ENCODE data around the gene GFOD1. TPM values are rescaled to one million over a fixed set of nuclear protein-coding genes. Genes with fewer than 3 reads are reported as not detected.
"Not testable (repeated sequence)": the region's sequence is repeated elsewhere in the genome, so short reads cannot be mapped to it uniquely, and the experiment has no call there.

GFOD1 gene
- total RNA-seq, 2 experiments from 2014 or later, result 22.6 to 35.0 TPM

- H3K79me2 ChIP-seq (ENCODE audit: insufficient read depth, low read depth, low read length), result peaks cover 72% of the 10 kb centered on the region
- CTCF ChIA-PET (ENCODE audit: unreplicated experiment), result interaction anchor here (0.7 kb wide), 1 partner anchor 24 kb away, joined by 6 read pairs; no protein-coding TSS in a partner anchor
- H3K9me2 ChIP-seq (ENCODE audit: insufficient read depth, low read length), result no peaks in the 10 kb centered on the region
- no peak for DNase-seq (ENCODE audit: low spot score)
- H3K4me2 ChIP-seq (ENCODE audit: low read length), result peak overlapping the region; percentile 68
- POLR2A ChIA-PET, result interaction anchor here (0.6 to 1.6 kb wide), 9 partner anchors 9 to 349 kb away, joined by 3 to 14 read pairs (median 4); partner anchors contain the start of genes GFOD1 and SIRT5
- no TSS peak for BruUV-seq (replicated peaks)
- peaks cover 97% of the 10 kb centered on the region for H3K4me1 ChIP-seq (ENCODE audit: insufficient read depth, low read length, poor library complexity, severe bottlenecking)
- intact Hi-C loops (cut with micrococcal nuclease; ENCODE audit: unreplicated experiment), result loop anchor here (5.0 kb wide), 2 partner anchors 104 to 251 kb away; partner anchors contain the start of gene RANBP9
- peak overlapping the region; percentile 74 for H3K27ac ChIP-seq (ENCODE audit: low read depth, low read length, poor library complexity, severe bottlenecking)
- H2AFZ ChIP-seq (ENCODE audit: low read length), result no peak overlapping the region
- H3K9me3 ChIP-seq (ENCODE audit: low read length), result no peaks in the 10 kb centered on the region
- H3K36me3 ChIP-seq (ENCODE audit: insufficient read depth, low read length), result peaks cover 26% of the 10 kb centered on the region
- peak overlapping the region; percentile 48 for H3K4me3 ChIP-seq (ENCODE audit: low read depth, low read length, poor library complexity, severe bottlenecking)
- TF ChIP-seq, protein P1, sequence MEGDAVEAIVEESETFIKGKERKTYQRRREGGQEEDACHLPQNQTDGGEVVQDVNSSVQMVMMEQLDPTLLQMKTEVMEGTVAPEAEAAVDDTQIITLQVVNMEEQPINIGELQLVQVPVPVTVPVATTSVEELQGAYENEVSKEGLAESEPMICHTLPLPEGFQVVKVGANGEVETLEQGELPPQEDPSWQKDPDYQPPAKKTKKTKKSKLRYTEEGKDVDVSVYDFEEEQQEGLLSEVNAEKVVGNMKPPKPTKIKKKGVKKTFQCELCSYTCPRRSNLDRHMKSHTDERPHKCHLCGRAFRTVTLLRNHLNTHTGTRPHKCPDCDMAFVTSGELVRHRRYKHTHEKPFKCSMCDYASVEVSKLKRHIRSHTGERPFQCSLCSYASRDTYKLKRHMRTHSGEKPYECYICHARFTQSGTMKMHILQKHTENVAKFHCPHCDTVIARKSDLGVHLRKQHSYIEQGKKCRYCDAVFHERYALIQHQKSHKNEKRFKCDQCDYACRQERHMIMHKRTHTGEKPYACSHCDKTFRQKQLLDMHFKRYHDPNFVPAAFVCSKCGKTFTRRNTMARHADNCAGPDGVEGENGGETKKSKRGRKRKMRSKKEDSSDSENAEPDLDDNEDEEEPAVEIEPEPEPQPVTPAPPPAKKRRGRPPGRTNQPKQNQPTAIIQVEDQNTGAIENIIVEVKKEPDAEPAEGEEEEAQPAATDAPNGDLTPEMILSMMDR (conservative IDR thresholded peaks at IDR 0.05; ENCODE audit: low read length), result no peak
- TF ChIP-seq EZH2phosphoT487 (IDR thresholded peaks at IDR 0.05; ENCODE audit: borderline replicate concordance, low read depth, low read length), result no peak
- H4K20me1 ChIP-seq (ENCODE audit: insufficient read depth, low read length), result 0 out of 2 replicates have a peak, but pooled peaks cover 5% of the 10 kb centered on the region
Measured at GRCh38 chr6:13461307-13461706, 26.1 kb downstream of the GFOD1 start.

DNA sequence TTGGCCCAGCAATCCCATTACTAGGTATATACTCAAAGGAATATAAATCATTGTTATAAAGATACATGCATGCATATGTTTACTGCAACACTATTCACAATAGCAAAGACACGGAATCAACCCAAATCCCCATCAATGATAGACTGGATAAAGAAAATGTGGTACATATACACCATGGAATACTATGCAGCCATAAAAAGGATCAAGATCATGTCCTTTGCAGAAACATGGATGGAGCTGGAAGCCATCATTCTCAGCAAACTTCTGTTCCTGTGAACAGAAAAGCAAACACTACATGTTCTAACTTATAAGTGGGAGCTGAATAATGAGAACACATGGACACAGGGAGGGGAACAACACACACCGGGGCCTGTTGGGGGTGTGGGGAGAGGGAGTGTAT lies 27.1 kb downstream of the GFOD1 start:
- peaks cover 19% of the 10 kb centered on the region for H3K36me3 ChIP-seq (ENCODE audit: insufficient read depth, low read length)
- peaks cover 97% of the 10 kb centered on the region for H3K4me1 ChIP-seq (ENCODE audit: insufficient read depth, low read length, poor library complexity, severe bottlenecking)
- BruUV-seq (replicated peaks); DNase-seq (ENCODE audit: low spot score); H3K27ac ChIP-seq (ENCODE audit: low read depth, low read length, poor library complexity, severe bottlenecking); H3K4me3 ChIP-seq (ENCODE audit: low read depth, low read length, poor library complexity, severe bottlenecking); CTCF ChIA-PET (ENCODE audit: unreplicated experiment); H4K20me1 ChIP-seq (ENCODE audit: insufficient read depth, low read length); H3K9me3 ChIP-seq (ENCODE audit: low read length); H3K9me2 ChIP-seq (ENCODE audit: insufficient read depth, low read length); H2AFZ ChIP-seq (ENCODE audit: low read length); H3K4me2 ChIP-seq (ENCODE audit: low read length): not testable (repeated sequence)
- peaks cover 73% of the 10 kb centered on the region for H3K79me2 ChIP-seq (ENCODE audit: insufficient read depth, low read depth, low read length)
- intact Hi-C loops (cut with micrococcal nuclease; ENCODE audit: unreplicated experiment), result loop anchor here (5.0 kb wide), 2 partner anchors 103 to 252 kb away; partner anchors contain the start of gene RANBP9
- POLR2A ChIA-PET, result interaction anchor here (1.0 to 1.6 kb wide), 4 partner anchors 25 to 66 kb away, joined by 3 to 7 read pairs (median 5); no protein-coding TSS in a partner anchor

DNA sequence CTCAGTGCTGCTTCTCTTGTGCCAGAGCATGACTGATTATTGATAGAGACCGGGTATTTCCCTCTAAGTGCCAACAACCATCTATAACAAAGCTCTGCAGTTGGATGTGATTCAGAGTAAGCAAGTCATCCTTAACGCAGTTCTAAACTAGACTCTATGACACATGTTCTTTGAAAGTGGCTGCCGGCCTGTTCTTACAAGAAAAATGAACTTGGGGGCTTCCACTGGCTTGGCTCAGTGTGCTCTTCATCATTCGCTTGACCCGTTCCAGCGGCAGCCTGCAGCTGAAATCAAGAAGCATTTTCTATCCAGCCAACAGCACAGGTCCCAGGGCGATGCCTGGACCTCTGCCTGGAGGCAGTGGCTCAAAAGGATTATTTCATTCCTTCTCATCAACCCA lies 29.8 kb downstream of the GFOD1 start:
- Histone ChIP-seq H3K27ac (ENCODE audit: low read depth, low read length, poor library complexity, severe bottlenecking) (peak overlapping the region; percentile 85), H3K79me2 (ENCODE audit: insufficient read depth, low read depth, low read length) (peaks cover 60% of the 10 kb centered on the region; the same call in 1 of the 2 replicates), H4K20me1 (ENCODE audit: insufficient read depth, low read length) (no peaks in the 10 kb centered on the region), H3K9me2 (ENCODE audit: insufficient read depth, low read length) (no peaks in the 10 kb centered on the region), H3K4me2 (ENCODE audit: low read length) (peak overlapping the region; percentile 68), H3K4me1 (ENCODE audit: insufficient read depth, low read length, poor library complexity, severe bottlenecking) (peaks cover 87% of the 10 kb centered on the region), H3K4me3 (ENCODE audit: low read depth, low read length, poor library complexity, severe bottlenecking) (no peak overlapping the region), H2AFZ (ENCODE audit: low read length) (no peak overlapping the region), H3K9me3 (ENCODE audit: low read length) (no peaks in the 10 kb centered on the region), H3K36me3 (ENCODE audit: insufficient read depth, low read length) (peaks cover 25% of the 10 kb centered on the region)
- DNase-seq (ENCODE audit: low spot score), result no peak
- BruUV-seq (replicated peaks), result no TSS peak
- TF ChIP-seq, protein P1 (conservative IDR thresholded peaks at IDR 0.05; ENCODE audit: low read length), result no peak
- no peak for TF ChIP-seq EZH2phosphoT487 (IDR thresholded peaks at IDR 0.05; ENCODE audit: borderline replicate concordance, low read depth, low read length)
- ChIA-PET CTCF (ENCODE audit: unreplicated experiment) (interaction anchor here (1.5 kb wide), 1 partner anchor 69 kb away, joined by 4 read pairs; no protein-coding TSS in a partner anchor), POLR2A (interaction anchor here (0.9 to 3.3 kb wide), 17 partner anchors 8 to 252 kb away, joined by 3 to 25 read pairs (median 5); partner anchors contain the start of genes GFOD1 and SIRT5)
- intact Hi-C loops (cut with micrococcal nuclease; ENCODE audit: unreplicated experiment), result loop anchor here (5.0 kb wide), 2 partner anchors 60 to 185 kb away; no protein-coding TSS in a partner anchor

Measured in OCI-LY7 (cell line).